ENCODE measurements around the gene ZNF638.

Gene ZNF638

DNA sequence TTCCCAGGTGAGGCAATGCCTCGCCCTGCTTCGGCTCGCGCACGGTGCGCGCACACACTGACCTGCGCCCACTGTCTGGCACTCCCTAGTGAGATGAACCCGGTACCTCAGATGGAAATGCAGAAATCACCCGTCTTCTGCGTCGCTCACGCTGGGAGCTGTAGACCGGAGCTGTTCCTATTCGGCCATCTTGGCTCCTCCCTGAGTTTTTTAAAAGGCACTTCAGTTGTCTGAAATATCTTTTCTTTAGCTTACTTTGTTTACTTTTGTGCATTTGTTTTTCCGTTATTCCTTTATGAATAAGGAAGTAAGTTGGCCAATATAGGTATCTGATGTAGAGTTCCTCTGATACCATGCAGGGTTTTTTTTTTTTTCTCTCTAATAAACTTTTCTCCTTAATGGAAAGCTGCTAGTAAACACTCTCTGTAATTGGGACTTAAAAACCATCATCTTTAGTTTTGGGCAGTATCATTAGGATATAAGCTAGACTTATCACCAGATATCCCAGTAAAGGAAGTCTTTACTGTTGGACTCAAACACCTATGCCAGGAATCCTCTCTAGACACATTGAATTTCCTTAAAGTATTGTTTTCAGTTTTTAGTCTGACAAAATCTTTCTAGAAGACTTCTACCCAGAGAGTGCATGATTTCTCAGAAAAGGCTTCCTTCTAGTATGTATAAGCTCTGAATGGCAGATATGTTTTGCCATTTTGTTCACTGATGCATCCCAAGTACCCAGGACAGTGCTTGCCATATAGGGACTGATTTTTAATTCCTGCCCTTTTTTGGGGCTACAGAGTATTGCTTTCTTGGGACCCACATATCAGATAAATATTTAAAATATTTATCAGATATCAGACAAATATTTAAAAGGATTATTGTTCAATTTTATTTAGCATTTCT lies 86.0 kb downstream of the ZNF638 start:
- H3K4me3 ChIP-seq (ENCODE audit: low read depth, low read length), result peak overlapping the region; percentile 49
- no peaks in the 10 kb centered on the region for H3K36me3 ChIP-seq
- DNase-seq, result no peak
- no peaks in the 10 kb centered on the region for H3K4me1 ChIP-seq
- TF ChIP-seq, protein P1, sequence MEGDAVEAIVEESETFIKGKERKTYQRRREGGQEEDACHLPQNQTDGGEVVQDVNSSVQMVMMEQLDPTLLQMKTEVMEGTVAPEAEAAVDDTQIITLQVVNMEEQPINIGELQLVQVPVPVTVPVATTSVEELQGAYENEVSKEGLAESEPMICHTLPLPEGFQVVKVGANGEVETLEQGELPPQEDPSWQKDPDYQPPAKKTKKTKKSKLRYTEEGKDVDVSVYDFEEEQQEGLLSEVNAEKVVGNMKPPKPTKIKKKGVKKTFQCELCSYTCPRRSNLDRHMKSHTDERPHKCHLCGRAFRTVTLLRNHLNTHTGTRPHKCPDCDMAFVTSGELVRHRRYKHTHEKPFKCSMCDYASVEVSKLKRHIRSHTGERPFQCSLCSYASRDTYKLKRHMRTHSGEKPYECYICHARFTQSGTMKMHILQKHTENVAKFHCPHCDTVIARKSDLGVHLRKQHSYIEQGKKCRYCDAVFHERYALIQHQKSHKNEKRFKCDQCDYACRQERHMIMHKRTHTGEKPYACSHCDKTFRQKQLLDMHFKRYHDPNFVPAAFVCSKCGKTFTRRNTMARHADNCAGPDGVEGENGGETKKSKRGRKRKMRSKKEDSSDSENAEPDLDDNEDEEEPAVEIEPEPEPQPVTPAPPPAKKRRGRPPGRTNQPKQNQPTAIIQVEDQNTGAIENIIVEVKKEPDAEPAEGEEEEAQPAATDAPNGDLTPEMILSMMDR (IDR thresholded peaks at IDR 0.05; ENCODE audit: low read depth, low read length), result no peak
- H3K9me3 ChIP-seq, result no peaks in the 10 kb centered on the region
- H3K27me3 ChIP-seq, result no peaks in the 10 kb centered on the region

DNA sequence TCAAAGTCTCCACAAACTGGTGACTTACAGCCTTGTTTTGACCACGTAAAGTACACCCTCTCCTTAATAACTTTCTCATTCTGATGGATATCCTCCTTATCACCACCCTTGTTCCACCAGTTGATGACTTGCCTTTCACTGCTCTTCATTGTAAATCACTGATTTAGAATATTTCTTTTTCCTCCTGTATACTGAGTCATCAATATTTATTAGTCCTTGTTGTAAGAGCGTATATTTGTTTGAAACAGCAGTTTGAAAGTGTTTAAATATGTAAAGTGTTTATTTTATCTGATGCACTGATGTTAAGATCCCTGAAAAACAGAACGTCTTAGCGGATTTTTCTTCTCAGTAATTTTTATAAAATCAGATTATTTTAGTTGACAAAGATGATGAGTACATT lies 87.6 kb downstream of the ZNF638 start:
- no peaks in the 10 kb centered on the region for H3K4me1 ChIP-seq
- TF ChIP-seq, protein P1 (IDR thresholded peaks at IDR 0.05; ENCODE audit: low read depth, low read length), result no peak
- no peaks in the 10 kb centered on the region for H3K36me3 ChIP-seq

DNA sequence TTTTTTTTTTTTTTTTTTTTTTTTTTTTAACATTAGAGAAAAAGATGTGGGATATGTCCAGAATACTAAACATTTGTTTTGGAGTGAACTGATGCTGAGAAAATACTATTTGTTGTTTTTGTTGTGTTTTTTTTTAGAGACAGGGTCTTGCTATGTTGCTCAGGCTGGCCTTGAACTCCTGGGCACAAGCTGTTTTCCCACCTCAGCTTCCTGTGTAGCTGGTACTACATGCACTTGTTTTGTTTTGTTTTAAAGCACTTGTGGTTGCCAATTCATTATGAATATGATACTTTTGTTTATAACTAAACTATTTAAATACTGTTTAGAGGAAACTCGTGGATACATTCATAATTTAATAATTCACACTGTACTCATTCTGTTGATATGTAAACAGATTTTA lies 88.4 kb downstream of the ZNF638 start:
- Histone ChIP-seq H3K27me3 (no peaks in the 10 kb centered on the region), H3K36me3 (no peaks in the 10 kb centered on the region), H3K4me3 (ENCODE audit: low read depth, low read length) (no peak overlapping the region), H3K4me1 (no peaks in the 10 kb centered on the region), H3K9me3 (no peaks in the 10 kb centered on the region)
- TF ChIP-seq, protein P1 (IDR thresholded peaks at IDR 0.05; ENCODE audit: low read depth, low read length), result no peak
- no peak for DNase-seq

More for the DNA sequence above, 87.6 kb downstream of the ZNF638 start:
- DNase-seq, result no peak
- Histone ChIP-seq H3K4me3 (ENCODE audit: low read depth, low read length) (no peak overlapping the region), H3K27me3 (no peaks in the 10 kb centered on the region), H3K9me3 (no peaks in the 10 kb centered on the region)

DNA sequence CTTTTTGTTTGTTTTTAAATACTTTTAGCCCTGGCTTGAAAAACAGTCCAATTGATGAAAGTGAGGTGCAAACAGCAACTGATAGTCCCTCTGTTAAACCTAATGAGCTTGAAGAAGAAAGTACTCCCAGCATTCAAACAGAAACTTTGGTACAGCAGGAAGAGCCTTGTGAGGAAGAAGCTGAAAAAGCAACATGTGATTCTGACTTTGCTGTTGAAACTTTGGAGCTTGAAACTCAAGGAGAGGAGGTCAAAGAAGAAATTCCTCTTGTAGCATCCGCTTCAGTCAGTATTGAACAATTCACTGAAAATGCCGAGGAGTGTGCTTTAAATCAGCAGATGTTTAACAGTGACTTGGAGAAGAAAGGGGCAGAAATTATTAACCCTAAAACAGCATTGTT lies 91.2 kb downstream of the ZNF638 start:
- Histone ChIP-seq H3K4me1 (no peaks in the 10 kb centered on the region), H3K27me3 (no peaks in the 10 kb centered on the region), H3K9me3 (no peaks in the 10 kb centered on the region), H3K36me3 (peaks cover 4% of the 10 kb centered on the region; the same call in 1 of the 2 replicates), H3K4me3 (ENCODE audit: low read depth, low read length) (no peak overlapping the region)
- TF ChIP-seq, protein P1 (IDR thresholded peaks at IDR 0.05; ENCODE audit: low read depth, low read length), result no peak
- no peak for DNase-seq

DNA sequence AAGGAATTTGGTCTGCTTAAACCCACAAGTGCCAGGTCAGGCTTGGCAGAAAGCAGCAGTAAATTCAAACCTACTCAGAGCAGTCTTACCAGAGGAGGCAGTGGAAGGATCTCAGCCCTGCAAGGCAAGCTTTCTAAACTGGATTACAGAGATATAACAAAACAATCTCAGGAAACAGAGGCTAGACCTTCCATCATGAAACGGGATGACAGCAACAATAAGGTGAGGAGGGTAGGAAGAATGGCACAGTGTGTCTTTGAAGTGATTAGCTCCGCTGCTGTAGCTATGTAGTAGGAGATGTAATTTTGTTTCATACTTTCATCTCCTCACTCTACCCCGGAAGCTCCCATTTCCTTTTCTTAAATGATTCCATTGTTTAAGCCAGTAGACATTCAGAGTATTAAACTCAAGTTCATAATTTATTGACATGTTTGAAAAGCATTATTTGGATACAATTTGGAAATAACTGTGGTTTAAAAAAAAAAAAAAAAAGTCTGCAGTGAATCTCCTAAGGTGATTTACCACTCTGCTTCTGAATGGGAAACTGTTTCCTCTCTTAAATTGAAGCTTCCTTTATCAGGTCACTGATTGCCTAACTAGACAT lies 92.3 kb downstream of the ZNF638 start:
- H3K27me3 ChIP-seq, result no peaks in the 10 kb centered on the region
- H3K36me3 ChIP-seq, result peaks cover 4% of the 10 kb centered on the region; the same call in 1 of the 2 replicates
- DNase-seq, result no peak
- no peaks in the 10 kb centered on the region for H3K9me3 ChIP-seq
- no peak overlapping the region for H3K4me3 ChIP-seq (ENCODE audit: low read depth, low read length)
- H3K4me1 ChIP-seq, result no peaks in the 10 kb centered on the region
- TF ChIP-seq, protein P1 (IDR thresholded peaks at IDR 0.05; ENCODE audit: low read depth, low read length), result no peak

DNA sequence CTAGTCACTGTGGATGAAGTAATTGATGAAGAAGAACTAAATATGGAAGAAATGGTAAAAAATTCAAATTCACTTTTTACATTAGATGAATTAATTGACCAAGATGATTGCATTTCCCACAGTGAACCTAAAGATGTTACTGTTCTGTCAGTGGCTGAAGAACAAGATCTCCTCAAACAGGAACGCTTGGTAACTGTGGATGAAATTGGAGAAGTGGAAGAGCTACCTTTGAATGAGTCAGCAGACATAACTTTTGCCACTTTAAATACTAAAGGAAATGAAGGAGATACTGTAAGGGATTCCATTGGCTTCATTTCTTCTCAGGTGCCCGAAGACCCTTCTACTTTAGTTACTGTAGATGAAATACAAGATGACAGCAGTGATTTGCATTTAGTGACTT lies 95.1 kb downstream of the ZNF638 start:
- TF ChIP-seq, protein P1 (IDR thresholded peaks at IDR 0.05; ENCODE audit: low read depth, low read length), result no peak
- Histone ChIP-seq H3K4me3 (ENCODE audit: low read depth, low read length) (no peak overlapping the region), H3K27me3 (no peaks in the 10 kb centered on the region), H3K36me3 (peaks cover 4% of the 10 kb centered on the region; the same call in 1 of the 2 replicates), H3K9me3 (no peaks in the 10 kb centered on the region), H3K4me1 (no peaks in the 10 kb centered on the region)
- no peak for DNase-seq

All from BE2C (cell line).